CD4-positive, alpha-beta T cell treated with Interleukin-2 at 100 ng/mL for 4 hours (primary cell): ENCODE results near the gene NF2.

Experiments used
- DNase-seq: peaks from one replicate; pipeline ENCODE4 v3.0.0-alpha.2; 2020; ENCODE audit warnings: low spot score

The NF2 gene

GRCh38 chr22:29702000-29702930, 98.8 kb downstream of the NF2 start:
- no peak for DNase-seq

GRCh38 chr22:29702931-29703501, 99.6 kb downstream of the NF2 start:
- DNase-seq, result no peak

GRCh38 chr22:29703569-29704195, 100.2 kb downstream of the NF2 start:
- DNase-seq, result no peak

- no peak for DNase-seq
Observed at GRCh38 chr22:29704528-29705285, 101.3 kb downstream of the NF2 start.

- no peak for DNase-seq
Observed at GRCh38 chr22:29705651-29706050, 102.2 kb downstream of the NF2 start.

- no peak for DNase-seq
Observed at GRCh38 chr22:29706486-29706885, 103.1 kb downstream of the NF2 start.

- DNase-seq, result no peak
Observed at GRCh38 chr22:29707010-29707409, 103.6 kb downstream of the NF2 start.

- DNase-seq, result no peak
Observed at GRCh38 chr22:29707471-29707870, 104.0 kb downstream of the NF2 start.

GRCh38 chr22:29710193-29710592, 106.8 kb downstream of the NF2 start:
- DNase-seq, result no peak

- no peak for DNase-seq
Observed at GRCh38 chr22:29710922-29711593, 107.6 kb downstream of the NF2 start.

GRCh38 chr22:29712119-29712518, 108.7 kb downstream of the NF2 start:
- DNase-seq, result no peak

GRCh38 chr22:29713156-29713727, 109.8 kb downstream of the NF2 start:
- no peak for DNase-seq

GRCh38 chr22:29715240-29715639, 111.8 kb downstream of the NF2 start:
- no peak for DNase-seq

- DNase-seq, result no peak
Observed at GRCh38 chr22:29715705-29716104, 112.3 kb downstream of the NF2 start.

GRCh38 chr22:29716814-29717545, 113.5 kb downstream of the NF2 start:
- peak; percentile 3 for DNase-seq

GRCh38 chr22:29717789-29718188, 114.4 kb downstream of the NF2 start:
- no peak for DNase-seq

- no peak for DNase-seq
Observed at GRCh38 chr22:29718949-29719898, 115.8 kb downstream of the NF2 start.

GRCh38 chr22:29719899-29720645, 116.6 kb downstream of the NF2 start, which contains the start of gene CABP7:
Gene CABP7, plus strand, starts transcription at chr22:29720003. Its CDS starts 422 bp downstream, at chr22:29720425.
- no peak for DNase-seq
